WTC11 (cell line): Measurements from ENCODE around the gene RSPH4A. TPM values are rescaled to one million over a fixed set of nuclear protein-coding genes. Genes with fewer than 3 reads are reported as not detected.

ENCODE experiments used
- ATAC-seq: fragments of 200-7000 bp; cut with Tn5 transposase; 2 replicates; pipeline ENCODE4 v1.10.0; 2021; ENCODE audit warnings: mild to moderate bottlenecking, moderate library complexity
- CTCF ChIA-PET: fragments of 300-600 bp; sonication (Branson Sonifier 250); formaldehyde crosslinking; loops from one replicate; lab custom pipeline; 2021; ENCODE audit warnings: antibody characterized with exemption; lab: Charles Lee
- POLR2A ChIA-PET: fragments of 350-600 bp; sonication (Branson Sonifier 250); formaldehyde crosslinking; loops from one replicate; lab custom pipeline; 2021; ENCODE audit warnings: antibody characterized with exemption; lab: Charles Lee
- DNase-seq: peaks from one replicate; pipeline ENCODE4 v3.0.0; 2021; ENCODE audit warnings: low spot score
- H3K27ac Mint-ChIP-seq: 2 replicates; pipeline ENCODE4 v1.8.0; 2021; ENCODE audit warnings: mixed read lengths
- H3K27me3 Mint-ChIP-seq: 2 replicates; pipeline ENCODE4 v1.8.0; 2021; ENCODE audit warnings: low read depth, mild to moderate bottlenecking, moderate library complexity, mixed read lengths
- H3K36me3 Mint-ChIP-seq: 2 replicates; pipeline ENCODE4 v1.8.0; 2021; ENCODE audit warnings: mixed read lengths
- H3K4me1 Mint-ChIP-seq: 2 replicates; pipeline ENCODE4 v1.8.0; 2022; ENCODE audit warnings: mixed read lengths
- H3K4me3 Mint-ChIP-seq: 2 replicates; pipeline ENCODE4 v1.8.0; 2021; ENCODE audit warnings: mild to moderate bottlenecking, moderate library complexity, mixed read lengths
- H3K9me3 Mint-ChIP-seq: 2 replicates; pipeline ENCODE4 v1.8.0; 2021; ENCODE audit warnings: mixed read lengths
- ATF1 ChIP-seq: sonication (generic); formaldehyde crosslinking; IDR thresholded peaks from 2 replicates; pipeline ENCODE4 v1.8.1; 2023; ENCODE audit warnings: mild to moderate bottlenecking, moderate library complexity, missing genetic modification reagents
- CREM ChIP-seq: sonication (generic); formaldehyde crosslinking; IDR thresholded peaks from 2 replicates; pipeline ENCODE4 v1.8.1; 2022; ENCODE audit warnings: mild to moderate bottlenecking, missing genetic modification reagents, moderate library complexity
- ETV6 ChIP-seq: sonication (generic); formaldehyde crosslinking; IDR thresholded peaks from 2 replicates; pipeline ENCODE4 v1.8.1; 2022; ENCODE audit warnings: mild to moderate bottlenecking, missing genetic modification reagents
- GABPB1 ChIP-seq: sonication (generic); formaldehyde crosslinking; IDR thresholded peaks from 2 replicates; pipeline ENCODE4 v1.8.1; 2023; ENCODE audit warnings: mild to moderate bottlenecking, missing genetic modification reagents
- GRHL2 ChIP-seq: fragments of 250-450 bp; sonication (Bioruptor Pico); IDR thresholded peaks from 2 replicates; pipeline ENCODE4 v1.8.0; 2022; ENCODE audit warnings: mild to moderate bottlenecking, moderate library complexity; ENCODE audit not compliant: insufficient replicate concordance, severe bottlenecking
- GTF2I ChIP-seq: fragments of 250-450 bp; sonication (Bioruptor Pico); conservative IDR thresholded peaks from 2 replicates; pipeline ENCODE4 v1.4.0; 2021; ENCODE audit warnings: mild to moderate bottlenecking
- HMGA2 ChIP-seq: fragments of 250-450 bp; sonication (Bioruptor Pico); IDR thresholded peaks from 2 replicates; pipeline ENCODE4 v1.4.0; 2021; ENCODE audit warnings: mild to moderate bottlenecking, moderate library complexity
- HMGXB4 ChIP-seq: sonication (generic); formaldehyde crosslinking; IDR thresholded peaks from 2 replicates; pipeline ENCODE4 v1.8.1; 2023; ENCODE audit warnings: mild to moderate bottlenecking, moderate library complexity, missing genetic modification reagents
- IRF1 ChIP-seq: sonication (generic); formaldehyde crosslinking; IDR thresholded peaks from 2 replicates; pipeline ENCODE4 v1.8.0; 2023; ENCODE audit warnings: missing genetic modification reagents
- KAT7 ChIP-seq: sonication (generic); formaldehyde crosslinking; IDR thresholded peaks from 2 replicates; pipeline ENCODE4 v1.8.1; 2023; ENCODE audit warnings: missing genetic modification reagents, mild to moderate bottlenecking, borderline replicate concordance
- NFATC4 ChIP-seq: fragments of 250-450 bp; sonication (Bioruptor Pico); IDR thresholded peaks from 2 replicates; pipeline ENCODE4 v1.9.0; 2021; ENCODE audit warnings: mild to moderate bottlenecking
- RORB ChIP-seq: fragments of 250-450 bp; sonication (Bioruptor Pico); IDR thresholded peaks from 2 replicates; pipeline ENCODE4 v1.9.0; 2021; ENCODE audit warnings: mild to moderate bottlenecking
- ZBTB21 ChIP-seq: sonication (generic); formaldehyde crosslinking; IDR thresholded peaks from 2 replicates; pipeline ENCODE4 v1.8.1; 2023; ENCODE audit warnings: mild to moderate bottlenecking, missing genetic modification reagents, borderline replicate concordance
- ZNF121 ChIP-seq: sonication (generic); formaldehyde crosslinking; IDR thresholded peaks from 2 replicates; pipeline ENCODE4 v1.8.0; 2023; ENCODE audit warnings: missing genetic modification reagents
- ZNF281 ChIP-seq: sonication (generic); formaldehyde crosslinking; IDR thresholded peaks from 2 replicates; pipeline ENCODE4 v1.8.0; 2023; ENCODE audit warnings: mild to moderate bottlenecking, missing genetic modification reagents
- total RNA-seq: library from RNA; stranded (reverse); gene quantifications from 3 replicates; pipeline ENCODE4 v1.2.3, GENCODE V29; 2021
- TF ChIP-seq, protein P1 (sequence below): fragments of 250-450 bp; sonication (Bioruptor Pico); IDR thresholded peaks from 2 replicates; pipeline ENCODE4 v1.9.0; 2021; ENCODE audit warnings: moderate library complexity, mild to moderate bottlenecking, inconsistent platforms, borderline replicate concordance
- TF ChIP-seq, protein P2 (sequence below): fragments of 250-450 bp; sonication (Bioruptor Pico); IDR thresholded peaks from 2 replicates; pipeline ENCODE4 v2.1.2; 2022; ENCODE audit warnings: mild to moderate bottlenecking, moderate library complexity
- TF ChIP-seq, protein P3 (sequence below): fragments of 250-450 bp; sonication (Bioruptor Pico); IDR thresholded peaks from 2 replicates; pipeline ENCODE4 v1.8.0; 2021; ENCODE audit warnings: mild to moderate bottlenecking
- TF ChIP-seq, protein P4 (sequence below): sonication (generic); formaldehyde crosslinking; IDR thresholded peaks from 2 replicates; pipeline ENCODE4 v1.8.0; 2022; ENCODE audit warnings: mild to moderate bottlenecking, missing genetic modification reagents

The RSPH4A gene
- total RNA-seq, 1 experiment from 2014 or later = 0.57 TPM

DNA sequence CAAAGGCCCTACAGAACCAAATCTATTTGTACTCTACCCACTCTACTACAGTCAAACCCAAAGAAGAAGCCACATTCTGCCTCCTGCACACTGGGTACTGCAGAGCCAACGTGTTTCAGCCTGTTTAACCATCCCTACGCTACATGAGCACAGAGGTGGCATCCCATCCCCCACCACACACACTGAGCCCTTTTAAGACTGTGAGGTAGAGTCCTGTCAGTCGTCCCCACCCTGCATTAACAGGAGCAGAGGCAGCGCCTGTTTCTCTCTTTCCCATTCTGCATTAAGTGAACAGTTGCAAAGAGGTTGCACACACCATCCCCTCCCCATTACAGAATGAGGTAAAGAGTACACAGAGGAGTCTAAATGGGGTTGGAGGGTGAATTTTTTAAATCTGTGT, 5.2 kb upstream of the RSPH4A start:
- H3K4me1 Mint-ChIP-seq = peaks cover 11% of the 10 kb centered on the region
- DNase-seq = no peak
- ATAC-seq = peak; percentile 60
- H3K36me3 Mint-ChIP-seq = no peaks in the 10 kb centered on the region
- H3K9me3 Mint-ChIP-seq = no peaks in the 10 kb centered on the region
- TF ChIP-seq ZBTB21 (CRISPR knock-in tag) (no peak), NFATC4 (CRISPR knock-in tag) (no peak), CREM (CRISPR knock-in tag) (no peak)
- TF ChIP-seq, all 79 proteins: peak for 0
- no peak overlapping the region for H3K27ac Mint-ChIP-seq
- no peak overlapping the region for H3K4me3 Mint-ChIP-seq
- H3K27me3 Mint-ChIP-seq = no peaks in the 10 kb centered on the region
- CTCF ChIA-PET = no interaction called here
- POLR2A ChIA-PET = no interaction called here

DNA sequence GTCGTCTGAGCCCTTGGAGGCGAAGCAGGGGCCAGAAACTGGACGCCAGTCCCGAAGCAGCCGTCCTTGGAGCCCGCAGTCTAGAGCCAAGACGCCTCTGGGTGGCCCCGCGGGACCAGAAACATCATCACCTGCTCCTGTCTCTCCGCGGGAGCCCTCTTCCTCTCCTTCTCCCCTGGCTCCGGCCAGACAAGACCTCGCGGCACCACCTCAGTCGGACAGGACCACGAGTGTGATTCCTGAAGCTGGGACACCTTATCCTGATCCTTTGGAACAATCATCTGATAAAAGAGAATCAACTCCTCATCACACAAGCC, 416 bp downstream of the RSPH4A start:
- ATAC-seq = peak; percentile 10
- H3K4me1 Mint-ChIP-seq = peaks cover 10% of the 10 kb centered on the region
- H3K27me3 Mint-ChIP-seq = peaks cover 28% of the 10 kb centered on the region
- TF ChIP-seq ZNF121 (CRISPR knock-in tag) (peak; percentile 84), ATF1 (no peak)
- peak; percentile 28 for DNase-seq
- H3K9me3 Mint-ChIP-seq = no peaks in the 10 kb centered on the region
- ChIA-PET CTCF (interaction anchor here (0.6 to 1.6 kb wide), 8 partner anchors 11 to 399 kb away, joined by 3 to 6 read pairs (median 3); no protein-coding TSS in a partner anchor), POLR2A (interaction anchor here (0.5 to 1.4 kb wide), 4 partner anchors 10 to 78 kb away, joined by 3 read pairs; no protein-coding TSS in a partner anchor)
- H3K36me3 Mint-ChIP-seq = no peaks in the 10 kb centered on the region
- H3K27ac Mint-ChIP-seq = no peak overlapping the region
- peak overlapping the region; percentile 97 for H3K4me3 Mint-ChIP-seq

DNA sequence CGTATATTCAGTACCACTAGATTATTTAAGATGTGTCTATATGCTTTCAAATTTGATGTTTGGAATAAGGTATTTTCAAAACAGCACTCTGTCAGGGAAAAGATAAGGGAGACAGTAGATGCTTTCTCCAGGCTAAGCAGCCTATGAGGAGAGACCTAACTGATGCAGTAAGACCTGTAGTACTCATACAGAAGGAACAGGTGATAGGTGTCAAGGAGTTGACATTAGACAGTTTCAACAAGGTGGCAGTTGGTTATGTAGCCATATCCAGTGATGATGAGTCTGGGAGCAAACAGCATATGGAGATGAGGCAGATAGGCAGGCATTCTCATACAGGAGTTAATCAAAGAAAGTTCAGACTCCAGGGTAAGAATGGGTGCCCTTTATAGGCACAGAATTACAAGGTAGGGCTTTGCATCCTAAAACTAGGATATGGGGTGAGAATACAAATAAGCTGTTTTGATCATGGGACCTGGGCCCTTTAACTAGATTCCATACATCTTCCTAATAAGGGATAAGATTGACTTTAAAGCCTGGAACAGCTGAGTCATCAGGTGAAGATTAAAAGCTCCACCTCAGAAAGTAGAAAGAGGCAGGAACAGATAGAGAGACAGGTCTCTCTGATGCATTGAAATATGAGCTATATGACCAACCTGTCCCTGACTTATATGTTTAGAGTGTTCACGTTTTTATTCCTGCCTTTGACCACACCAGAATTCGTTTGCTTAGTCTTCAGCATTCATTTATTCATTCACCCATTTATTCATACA, 7.9 kb downstream of the RSPH4A start:
- CTCF ChIA-PET = no interaction called here
- ATAC-seq = no peak
- no peaks in the 10 kb centered on the region for H3K4me1 Mint-ChIP-seq
- H3K4me3 Mint-ChIP-seq = no peak overlapping the region
- TF ChIP-seq, protein P1, sequence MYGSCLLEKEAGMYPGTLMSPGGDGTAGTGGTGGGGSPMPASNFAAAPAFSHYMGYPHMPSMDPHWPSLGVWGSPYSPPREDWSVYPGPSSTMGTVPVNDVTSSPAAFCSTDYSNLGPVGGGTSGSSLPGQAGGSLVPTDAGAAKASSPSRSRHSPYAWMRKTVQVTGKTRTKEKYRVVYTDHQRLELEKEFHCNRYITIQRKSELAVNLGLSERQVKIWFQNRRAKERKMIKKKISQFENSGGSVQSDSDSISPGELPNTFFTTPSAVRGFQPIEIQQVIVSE (CRISPR knock-in tag) = no peak
- DNase-seq = no peak
- H3K9me3 Mint-ChIP-seq = no peaks in the 10 kb centered on the region
- POLR2A ChIA-PET = no interaction called here
- H3K27me3 Mint-ChIP-seq = peaks cover under 1% of the 10 kb centered on the region; the same call in 1 of the 2 replicates
- no peaks in the 10 kb centered on the region for H3K36me3 Mint-ChIP-seq
- no peak overlapping the region for H3K27ac Mint-ChIP-seq

GRCh38 chr6:116625872-116626271, 9.6 kb downstream of the RSPH4A start:
- ChIA-PET CTCF (no interaction called here), POLR2A (no interaction called here)
- Mint-ChIP-seq H3K27me3 (no peaks in the 10 kb centered on the region; the same call in 1 of the 2 replicates), H3K36me3 (no peaks in the 10 kb centered on the region), H3K27ac (no peak overlapping the region), H3K4me1 (no peaks in the 10 kb centered on the region), H3K9me3 (no peaks in the 10 kb centered on the region), H3K4me3 (no peak overlapping the region)
- no peak for DNase-seq
- no peak for ATAC-seq
- TF ChIP-seq GABPB1 (CRISPR knock-in tag) (no peak), HMGA2 (CRISPR knock-in tag) (no peak), ETV6 (CRISPR knock-in tag) (no peak), ZNF281 (CRISPR knock-in tag) (no peak), GTF2I (CRISPR knock-in tag) (no peak), RORB (CRISPR knock-in tag) (no peak), HMGXB4 (no peak), GRHL2 (CRISPR knock-in tag) (no peak), KAT7 (CRISPR knock-in tag) (no peak), IRF1 (CRISPR knock-in tag) (no peak)
- TF ChIP-seq, protein P2, sequence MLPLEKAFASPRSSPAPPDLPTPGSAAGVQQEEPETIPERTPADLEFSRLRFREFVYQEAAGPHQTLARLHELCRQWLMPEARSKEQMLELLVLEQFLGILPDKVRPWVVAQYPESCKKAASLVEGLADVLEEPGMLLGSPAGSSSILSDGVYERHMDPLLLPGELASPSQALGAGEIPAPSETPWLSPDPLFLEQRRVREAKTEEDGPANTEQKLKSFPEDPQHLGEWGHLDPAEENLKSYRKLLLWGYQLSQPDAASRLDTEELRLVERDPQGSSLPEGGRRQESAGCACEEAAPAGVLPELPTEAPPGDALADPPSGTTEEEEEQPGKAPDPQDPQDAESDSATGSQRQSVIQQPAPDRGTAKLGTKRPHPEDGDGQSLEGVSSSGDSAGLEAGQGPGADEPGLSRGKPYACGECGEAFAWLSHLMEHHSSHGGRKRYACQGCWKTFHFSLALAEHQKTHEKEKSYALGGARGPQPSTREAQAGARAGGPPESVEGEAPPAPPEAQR (CRISPR knock-in tag) = no peak
- TF ChIP-seq, protein P3, sequence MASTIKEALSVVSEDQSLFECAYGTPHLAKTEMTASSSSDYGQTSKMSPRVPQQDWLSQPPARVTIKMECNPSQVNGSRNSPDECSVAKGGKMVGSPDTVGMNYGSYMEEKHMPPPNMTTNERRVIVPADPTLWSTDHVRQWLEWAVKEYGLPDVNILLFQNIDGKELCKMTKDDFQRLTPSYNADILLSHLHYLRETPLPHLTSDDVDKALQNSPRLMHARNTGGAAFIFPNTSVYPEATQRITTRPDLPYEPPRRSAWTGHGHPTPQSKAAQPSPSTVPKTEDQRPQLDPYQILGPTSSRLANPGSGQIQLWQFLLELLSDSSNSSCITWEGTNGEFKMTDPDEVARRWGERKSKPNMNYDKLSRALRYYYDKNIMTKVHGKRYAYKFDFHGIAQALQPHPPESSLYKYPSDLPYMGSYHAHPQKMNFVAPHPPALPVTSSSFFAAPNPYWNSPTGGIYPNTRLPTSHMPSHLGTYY (CRISPR knock-in tag) = no peak
- TF ChIP-seq, protein P4, sequence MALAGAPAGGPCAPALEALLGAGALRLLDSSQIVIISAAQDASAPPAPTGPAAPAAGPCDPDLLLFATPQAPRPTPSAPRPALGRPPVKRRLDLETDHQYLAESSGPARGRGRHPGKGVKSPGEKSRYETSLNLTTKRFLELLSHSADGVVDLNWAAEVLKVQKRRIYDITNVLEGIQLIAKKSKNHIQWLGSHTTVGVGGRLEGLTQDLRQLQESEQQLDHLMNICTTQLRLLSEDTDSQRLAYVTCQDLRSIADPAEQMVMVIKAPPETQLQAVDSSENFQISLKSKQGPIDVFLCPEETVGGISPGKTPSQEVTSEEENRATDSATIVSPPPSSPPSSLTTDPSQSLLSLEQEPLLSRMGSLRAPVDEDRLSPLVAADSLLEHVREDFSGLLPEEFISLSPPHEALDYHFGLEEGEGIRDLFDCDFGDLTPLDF (CRISPR knock-in tag) = no peak
